ENCODE data around the gene FBXL15.

DNA sequence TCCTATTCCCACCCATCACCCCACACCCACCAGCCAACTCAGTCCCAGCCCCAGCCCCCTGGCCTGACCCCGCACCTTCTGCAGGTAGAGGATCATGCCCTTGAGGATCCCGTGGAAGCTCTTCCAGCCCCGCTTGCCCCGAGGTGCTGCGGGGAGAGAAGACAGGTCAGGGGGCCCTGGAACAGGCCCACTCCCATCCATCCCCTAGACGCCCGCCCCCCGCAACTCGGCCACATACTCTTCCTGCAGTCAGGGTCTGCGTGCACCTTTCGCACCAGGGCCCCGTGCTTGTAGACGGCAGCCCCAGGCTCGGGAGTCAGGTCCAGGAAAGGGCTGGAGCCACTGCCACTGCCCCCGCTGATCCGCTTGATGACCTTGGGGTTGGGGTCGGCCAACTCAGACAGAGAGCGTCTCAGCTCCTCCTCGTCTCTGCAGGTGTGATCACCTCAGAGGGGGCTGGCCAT, 15.5 kb upstream of the FBXL15 start:
- TF ChIP-seq, protein P1, sequence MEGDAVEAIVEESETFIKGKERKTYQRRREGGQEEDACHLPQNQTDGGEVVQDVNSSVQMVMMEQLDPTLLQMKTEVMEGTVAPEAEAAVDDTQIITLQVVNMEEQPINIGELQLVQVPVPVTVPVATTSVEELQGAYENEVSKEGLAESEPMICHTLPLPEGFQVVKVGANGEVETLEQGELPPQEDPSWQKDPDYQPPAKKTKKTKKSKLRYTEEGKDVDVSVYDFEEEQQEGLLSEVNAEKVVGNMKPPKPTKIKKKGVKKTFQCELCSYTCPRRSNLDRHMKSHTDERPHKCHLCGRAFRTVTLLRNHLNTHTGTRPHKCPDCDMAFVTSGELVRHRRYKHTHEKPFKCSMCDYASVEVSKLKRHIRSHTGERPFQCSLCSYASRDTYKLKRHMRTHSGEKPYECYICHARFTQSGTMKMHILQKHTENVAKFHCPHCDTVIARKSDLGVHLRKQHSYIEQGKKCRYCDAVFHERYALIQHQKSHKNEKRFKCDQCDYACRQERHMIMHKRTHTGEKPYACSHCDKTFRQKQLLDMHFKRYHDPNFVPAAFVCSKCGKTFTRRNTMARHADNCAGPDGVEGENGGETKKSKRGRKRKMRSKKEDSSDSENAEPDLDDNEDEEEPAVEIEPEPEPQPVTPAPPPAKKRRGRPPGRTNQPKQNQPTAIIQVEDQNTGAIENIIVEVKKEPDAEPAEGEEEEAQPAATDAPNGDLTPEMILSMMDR (IDR thresholded peaks at IDR 0.05; ENCODE audit: low read length), result no peak
- no peak for TF ChIP-seq EZH2phosphoT487 (IDR thresholded peaks at IDR 0.05; ENCODE audit: low read length)
- no peak for TF ChIP-seq EZH2 (optimal IDR thresholded peaks at IDR 0.05; ENCODE audit: low read depth, low read length)
